B cell (primary cell): ENCODE data around the gene RGS3. TPM values are rescaled to one million over a fixed set of nuclear protein-coding genes. Genes with fewer than 3 reads are reported as not detected.

Source experiments
- ATAC-seq: fragments of 200-7000 bp; cut with Tn5 transposase; one replicate; pipeline ENCODE4 v1.10.0; 2021; ENCODE audit warnings: low read depth, mild to moderate bottlenecking, moderate number of reproducible peaks, moderate library complexity
- CTCF ChIA-PET: fragments of 350-600 bp; sonication (Branson Sonifier 250); formaldehyde crosslinking; loops from one replicate; lab custom pipeline; 2021; ENCODE audit warnings: antibody characterized with exemption, inconsistent platforms; lab: Charles Lee
- POLR2A ChIA-PET: fragments of 350-600 bp; sonication (Branson Sonifier 250); formaldehyde crosslinking; loops from one replicate; lab custom pipeline; 2021; ENCODE audit warnings: antibody characterized with exemption; lab: Charles Lee
- DNase-seq: peaks from one replicate; pipeline ENCODE4 v3.0.0; 2013
- H2AFZ ChIP-seq: 2 replicates; pipeline ENCODE4 v1.6.1; 2012; ENCODE audit warnings: mild to moderate bottlenecking, low read depth, low read length; ENCODE audit not compliant: insufficient read depth, poor library complexity, severe bottlenecking
- H3K27ac ChIP-seq, 2 donors: 1 replicate in 1 of 2; 2 replicates in 1 of 2; pipeline ENCODE4 v1.5.1; 2012 to 2013; ENCODE audit warnings: low read length in 2 of 2, mild to moderate bottlenecking in 2 of 2, moderate library complexity in 1 of 2
- H3K27me3 ChIP-seq, 4 experiments: fragments of 200-600 bp in 1 of 4; sonication (generic) in 1 of 4; replicated peaks in 1 of 4; 1 replicate in 2 of 4; 2 replicates in 2 of 4; pipeline versions ENCODE4 v1.6.1 to v1.7.0; 2013 to 2016; ENCODE audit warnings: low read length in 3 of 4, mild to moderate bottlenecking in 2 of 4, mixed read lengths in 1 of 4, moderate library complexity in 1 of 4; ENCODE audit not compliant: insufficient read depth in 4 of 4, control insufficient read depth in 3 of 4; ENCODE audit errors: control extremely low read depth in 1 of 4
- H3K36me3 ChIP-seq, 2 experiments: replicated peaks in 1 of 2; 1 replicate in 1 of 2; 2 replicates in 1 of 2; pipeline versions ENCODE4 v1.6.1 to v1.7.1; 2013; ENCODE audit warnings: low read length in 1 of 2; ENCODE audit not compliant: insufficient read depth in 2 of 2, control insufficient read depth in 1 of 2; ENCODE audit errors: control extremely low read depth in 1 of 2, extremely low read depth in 1 of 2
- H3K4me1 ChIP-seq, 2 donors: fragments of 200-600 bp in 1 of 2; sonication (generic) in 1 of 2; 1 replicate in 1 of 2; 2 replicates in 1 of 2; pipeline versions ENCODE4 v1.5.1 to v1.6.1; 2013 to 2017; ENCODE audit warnings: low read length in 2 of 2; ENCODE audit not compliant: control insufficient read depth in 2 of 2, insufficient read depth in 2 of 2
- H3K4me2 ChIP-seq: replicated peaks from 2 replicates; pipeline ENCODE3; 2012; ENCODE audit warnings: mild to moderate bottlenecking, low read depth, low read length; ENCODE audit not compliant: poor library complexity, severe bottlenecking
- H3K4me3 ChIP-seq, 5 experiments: fragments of 200-600 bp in 1 of 5; sonication (generic) in 1 of 5; 1 replicate in 3 of 5; 2 replicates in 2 of 5; pipeline versions ENCODE4 v1.5.1 to v1.7.0; 2011 to 2016; ENCODE audit warnings: low read length in 4 of 5, mild to moderate bottlenecking in 4 of 5, low read depth in 2 of 5, control low read depth in 1 of 5, moderate library complexity in 1 of 5; ENCODE audit not compliant: insufficient read depth in 1 of 5; ENCODE audit errors: control extremely low read depth in 1 of 5, extremely low read depth in 1 of 5
- H3K79me2 ChIP-seq: fragments of 200-600 bp; sonication (generic); one replicate; pipeline ENCODE4 v1.6.0; 2016; ENCODE audit warnings: low read length; ENCODE audit not compliant: control insufficient read depth, insufficient read depth
- H3K9ac ChIP-seq: fragments of 200-600 bp; sonication (generic); 2 replicates; pipeline ENCODE4 v1.6.1; 2017; ENCODE audit warnings: mild to moderate bottlenecking, low read length, moderate library complexity
- H3K9me3 ChIP-seq, 3 donors: one replicate each; pipeline versions ENCODE4 v1.6.1 to v1.7.1; 2013; ENCODE audit warnings: low read length in 2 of 3; ENCODE audit not compliant: control insufficient read depth in 2 of 3, insufficient read depth in 1 of 3; ENCODE audit errors: control extremely low read depth in 1 of 3
- H4K20me1 ChIP-seq: 2 replicates; pipeline ENCODE4 v1.6.0; 2012; ENCODE audit warnings: mild to moderate bottlenecking, low read length; ENCODE audit not compliant: insufficient read depth, control insufficient read depth, poor library complexity, severe bottlenecking
- H3K27ac Mint-ChIP-seq: one replicate; pipeline ENCODE4 v1.8.0; 2021; ENCODE audit warnings: mixed read lengths
- H3K27me3 Mint-ChIP-seq: one replicate; pipeline ENCODE4 v1.8.0; 2021; ENCODE audit warnings: mixed read lengths
- H3K4me1 Mint-ChIP-seq: one replicate; pipeline ENCODE4 v1.8.0; 2021; ENCODE audit warnings: mixed read lengths
- H3K4me3 Mint-ChIP-seq: one replicate; pipeline ENCODE4 v1.8.0; 2021; ENCODE audit warnings: mixed read lengths
- H3K9me3 Mint-ChIP-seq: one replicate; pipeline ENCODE4 v1.8.0; 2022; ENCODE audit warnings: mixed read lengths; ENCODE audit not compliant: insufficient read depth
- CTCF ChIP-seq: fragments of 200-600 bp; IDR thresholded peaks from one replicate; pipeline ENCODE4 v1.8.0; 2022; ENCODE audit warnings: antibody characterized with exemption, mild to moderate bottlenecking
- EZH2 ChIP-seq: IDR thresholded peaks from 2 replicates; pipeline ENCODE4 v1.6.1; 2012; ENCODE audit warnings: borderline replicate concordance, low read depth, mild to moderate bottlenecking, moderate library complexity, low read length; ENCODE audit not compliant: insufficient read depth, poor library complexity, severe bottlenecking
- WGBS: methylation state at CpG from one replicate; pipeline ENCODE4 v1.1.5; 2013; ENCODE audit warnings: missing lambda C conversion rate; ENCODE audit not compliant: insufficient coverage; 5-methylcytosine and 5-hydroxymethylcytosine counted together
- intact Hi-C: fragments of 100-400 bp; cut with micrococcal nuclease; formaldehyde crosslinking; loops from one replicate; pipeline ENCODE4 v1.10.0; 2022
- polyA plus RNA-seq: library from polyadenylated mRNA; depleted of rRNA; stranded (reverse); fragments of >200 nt; gene quantifications from 2 replicates; pipeline ENCODE4 v1.2.3, GENCODE V29; 2012
- total RNA-seq, 2 donors: library from RNA; stranded (reverse); fragments of 120-200 nt in 1 of 2; gene quantifications; 1 replicate in 1 of 2; 2 replicates in 1 of 2; pipeline versions ENCODE4 v1.2.3 to v1.2.4, GENCODE V29; 2013 to 2022

RGS3 gene
- total and polyA plus RNA-seq, 2 donors (not counting 1 experiment from before 2014, with no cell fraction given) = 12.0 to 15.6 TPM

DNA sequence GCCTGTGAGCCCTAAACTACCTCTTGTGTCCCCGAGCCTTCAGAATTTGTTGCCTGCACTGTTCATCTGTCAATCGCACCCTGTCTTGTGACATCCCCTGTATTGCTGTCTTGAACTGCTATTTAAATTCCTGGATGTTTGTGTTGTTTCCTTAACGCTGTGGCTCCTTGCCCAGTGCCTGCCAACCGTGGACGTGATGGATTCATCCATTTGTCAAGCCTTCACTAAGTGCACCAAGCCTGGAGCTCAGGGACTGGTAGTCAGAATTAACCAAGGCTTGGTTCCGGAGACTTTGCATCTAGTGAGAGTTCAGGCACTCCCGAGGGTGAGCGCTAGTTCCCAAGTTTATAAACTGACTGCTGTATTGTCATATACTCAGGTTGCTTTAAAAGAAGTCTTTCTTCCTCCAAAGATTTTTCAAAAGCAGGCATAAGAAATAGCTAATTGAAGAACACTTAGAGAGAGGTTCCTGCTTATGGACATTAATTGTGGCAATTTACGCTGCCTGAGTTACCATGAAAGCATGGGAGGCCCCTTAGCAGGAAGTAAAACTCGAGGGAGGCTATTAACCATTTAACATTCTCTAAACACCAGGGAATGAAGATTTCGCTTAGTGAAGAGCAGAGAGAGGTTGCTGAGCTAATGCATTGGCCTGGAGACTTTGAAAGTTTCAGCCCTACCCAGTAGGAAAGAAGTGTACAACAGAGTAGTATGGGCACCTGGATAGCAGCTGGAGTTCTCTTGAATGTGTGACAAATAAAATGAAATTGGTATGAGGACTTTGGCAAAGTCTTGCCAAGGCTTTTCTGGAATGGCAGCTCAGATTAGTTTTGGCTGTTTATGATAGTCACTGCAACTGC is 29.0 kb downstream of the RGS3 start:
- Mint-ChIP-seq H3K4me3 (no peak overlapping the region), H3K9me3 (no peaks in the 10 kb centered on the region), H3K27me3 (no peaks in the 10 kb centered on the region), H3K4me1 (no peaks in the 10 kb centered on the region), H3K27ac (no peak overlapping the region)
- Histone ChIP-seq H4K20me1 (no peaks in the 10 kb centered on the region), H3K27me3 (peaks cover 0 to 4% (median 0%) of the 10 kb centered on the region in 4 experiments), H3K9me3 (no peaks in the 10 kb centered on the region), H3K79me2 (no peaks in the 10 kb centered on the region), H3K4me1 (no peaks in the 10 kb centered on the region), H3K36me3 (no peaks in the 10 kb centered on the region), H3K9ac (no peak overlapping the region), H2AFZ (no peak overlapping the region), H3K4me2 (no peak overlapping the region), H3K4me3 (no peak overlapping the region), H3K27ac (no peak overlapping the region)
- 85% methylated on average over 5 of the region's 11 CpGs for WGBS
- intact Hi-C loops = no loop called here
- ChIA-PET CTCF (no interaction called here), POLR2A (no interaction called here)
- no peak for TF ChIP-seq EZH2
- TF ChIP-seq CTCF = no peak
- no peak for ATAC-seq
- DNase-seq = no peak

DNA sequence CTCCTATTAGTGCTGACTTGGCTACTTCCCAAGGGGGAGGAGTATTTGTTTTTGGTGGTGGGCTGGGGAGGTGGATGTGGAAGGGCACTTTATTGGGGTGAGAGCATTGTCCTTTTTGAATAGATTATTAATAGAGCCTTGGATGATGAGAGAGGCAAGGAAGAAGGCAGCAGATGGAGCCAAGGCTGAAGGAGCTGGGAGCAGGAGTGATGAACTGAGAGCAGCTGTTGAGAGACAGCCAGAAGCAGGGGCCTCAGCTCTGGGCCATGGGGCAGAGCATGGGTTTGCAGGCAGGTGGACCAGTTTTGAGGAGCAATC is 29.6 kb downstream of the RGS3 start:
- CTCF ChIA-PET = no interaction called here
- POLR2A ChIA-PET = no interaction called here
- no peaks in the 10 kb centered on the region for H3K9me3 Mint-ChIP-seq
- no peaks in the 10 kb centered on the region for H3K27me3 Mint-ChIP-seq
- no peak overlapping the region for H3K27ac Mint-ChIP-seq
- no peak for TF ChIP-seq CTCF
- no peak for TF ChIP-seq EZH2
- no peak overlapping the region for H3K4me3 Mint-ChIP-seq
- H3K27ac ChIP-seq = no peak overlapping the region
- no peaks in the 10 kb centered on the region for H3K79me2 ChIP-seq
- no peaks in the 10 kb centered on the region for H3K4me1 Mint-ChIP-seq
- no peaks in the 10 kb centered on the region for H4K20me1 ChIP-seq
- DNase-seq = no peak
- no peak overlapping the region for H3K9ac ChIP-seq
- H3K4me2 ChIP-seq = no peak overlapping the region
- H3K4me3 ChIP-seq = no peak overlapping the region
- intact Hi-C loops = no loop called here
- H2AFZ ChIP-seq = no peak overlapping the region
- no peaks in the 10 kb centered on the region for H3K36me3 ChIP-seq
- no peaks in the 10 kb centered on the region for H3K9me3 ChIP-seq
- no peaks in the 10 kb centered on the region for H3K4me1 ChIP-seq
- peaks cover 0 to 4% (median 0%) of the 10 kb centered on the region in 4 experiments for H3K27me3 ChIP-seq
- no peak for ATAC-seq
